Measurements from ENCODE around the gene SEMA5A.

SEMA5A gene

GRCh38 chr5:9094582-9094981 lies 451.3 kb downstream of the SEMA5A start:
- Histone ChIP-seq H3K27me3 (replicated peaks; ENCODE audit: insufficient read depth, low read length) (no peaks in the 10 kb centered on the region), H3K79me2 (ENCODE audit: low read length) (no peaks in the 10 kb centered on the region), H3K4me3 (ENCODE audit: low read length) (no peak overlapping the region), H3K4me1 (ENCODE audit: low read length) (no peaks in the 10 kb centered on the region), H3K36me3 (replicated peaks; ENCODE audit: insufficient read depth, low read length) (no peaks in the 10 kb centered on the region), H3K9me3 (replicated peaks; ENCODE audit: insufficient read depth, low read length) (no peaks in the 10 kb centered on the region), H3K9ac (ENCODE audit: low read length) (no peak overlapping the region), H3K9me2 (replicated peaks; ENCODE audit: insufficient read depth, low read length) (no peaks in the 10 kb centered on the region), H2AFZ (ENCODE audit: low read length) (no peak overlapping the region), H4K20me1 (ENCODE audit: insufficient read depth, low read length) (no peaks in the 10 kb centered on the region), H3K4me2 (ENCODE audit: low read depth, low read length) (no peak overlapping the region), H3F3A (ENCODE audit: insufficient read depth, low read length) (no peaks in the 10 kb centered on the region), H3K27ac (ENCODE audit: low read length) (no peak overlapping the region)
- no peak for TF ChIP-seq CTCF (IDR thresholded peaks at IDR 0.05; ENCODE audit: low read length)
- no peak for TF ChIP-seq EZH2phosphoT487 (IDR thresholded peaks at IDR 0.05; ENCODE audit: low read length)
- no peak for TF ChIP-seq EZH2 (optimal IDR thresholded peaks at IDR 0.05; ENCODE audit: low read depth, low read length)
- DNase-seq, result no peak

- no peaks in the 10 kb centered on the region for H3K9me3 ChIP-seq (replicated peaks; ENCODE audit: insufficient read depth, low read length)
- no peaks in the 10 kb centered on the region for H3K27me3 ChIP-seq (replicated peaks; ENCODE audit: insufficient read depth, low read length)
- TF ChIP-seq EZH2phosphoT487 (IDR thresholded peaks at IDR 0.05; ENCODE audit: low read length), result no peak
- no peak for TF ChIP-seq EZH2 (optimal IDR thresholded peaks at IDR 0.05; ENCODE audit: low read depth, low read length)
- TF ChIP-seq CTCF (IDR thresholded peaks at IDR 0.05; ENCODE audit: low read length), result no peak
- H3K36me3 ChIP-seq (replicated peaks; ENCODE audit: insufficient read depth, low read length), result no peaks in the 10 kb centered on the region
- H2AFZ ChIP-seq (ENCODE audit: low read length), result no peak overlapping the region
- H3F3A ChIP-seq (ENCODE audit: insufficient read depth, low read length), result no peaks in the 10 kb centered on the region
- no peaks in the 10 kb centered on the region for H3K4me1 ChIP-seq (ENCODE audit: low read length)
- H3K9ac ChIP-seq (ENCODE audit: low read length), result no peak overlapping the region
- no peaks in the 10 kb centered on the region for H3K9me2 ChIP-seq (replicated peaks; ENCODE audit: insufficient read depth, low read length)
- H3K27ac ChIP-seq (ENCODE audit: low read length), result no peak overlapping the region
- DNase-seq, result no peak
- H3K4me2 ChIP-seq (ENCODE audit: low read depth, low read length), result no peak overlapping the region
- no peaks in the 10 kb centered on the region for H4K20me1 ChIP-seq (ENCODE audit: insufficient read depth, low read length)
- H3K79me2 ChIP-seq (ENCODE audit: low read length), result no peaks in the 10 kb centered on the region
- H3K4me3 ChIP-seq (ENCODE audit: low read length), result no peak overlapping the region
Observed at GRCh38 chr5:9091896-9092662, 453.8 kb downstream of the SEMA5A start.

- no peaks in the 10 kb centered on the region for H3F3A ChIP-seq (ENCODE audit: insufficient read depth, low read length)
- no peaks in the 10 kb centered on the region for H3K4me1 ChIP-seq (ENCODE audit: low read length)
- no peaks in the 10 kb centered on the region for H3K79me2 ChIP-seq (ENCODE audit: low read length)
- no peaks in the 10 kb centered on the region for H3K36me3 ChIP-seq (replicated peaks; ENCODE audit: insufficient read depth, low read length)
- no peak overlapping the region for H3K4me2 ChIP-seq (ENCODE audit: low read depth, low read length)
- H3K9ac ChIP-seq (ENCODE audit: low read length), result no peak overlapping the region
- no peak overlapping the region for H3K27ac ChIP-seq (ENCODE audit: low read length)
- no peak for DNase-seq
- no peak overlapping the region for H3K4me3 ChIP-seq (ENCODE audit: low read length)
- H2AFZ ChIP-seq (ENCODE audit: low read length), result no peak overlapping the region
- no peaks in the 10 kb centered on the region for H3K9me3 ChIP-seq (replicated peaks; ENCODE audit: insufficient read depth, low read length)
- H3K9me2 ChIP-seq (replicated peaks; ENCODE audit: insufficient read depth, low read length), result no peaks in the 10 kb centered on the region
- H4K20me1 ChIP-seq (ENCODE audit: insufficient read depth, low read length), result no peaks in the 10 kb centered on the region
- TF ChIP-seq EZH2phosphoT487 (IDR thresholded peaks at IDR 0.05; ENCODE audit: low read length) (no peak), EZH2 (optimal IDR thresholded peaks at IDR 0.05; ENCODE audit: low read depth, low read length) (no peak), CTCF (IDR thresholded peaks at IDR 0.05; ENCODE audit: low read length) (no peak)
- no peaks in the 10 kb centered on the region for H3K27me3 ChIP-seq (replicated peaks; ENCODE audit: insufficient read depth, low read length)
Observed at GRCh38 chr5:9090381-9091026, 455.4 kb downstream of the SEMA5A start.

Data from MM.1S (cell line).